ENCODE results near the gene ACOT9. TPM values are rescaled to one million over a fixed set of nuclear protein-coding genes. Genes with fewer than 3 reads are reported as not detected.

The ACOT9 gene
- total and polyA plus RNA-seq, 2 experiments from 2014 or later, result 28.5 to 34.3 TPM

DNA sequence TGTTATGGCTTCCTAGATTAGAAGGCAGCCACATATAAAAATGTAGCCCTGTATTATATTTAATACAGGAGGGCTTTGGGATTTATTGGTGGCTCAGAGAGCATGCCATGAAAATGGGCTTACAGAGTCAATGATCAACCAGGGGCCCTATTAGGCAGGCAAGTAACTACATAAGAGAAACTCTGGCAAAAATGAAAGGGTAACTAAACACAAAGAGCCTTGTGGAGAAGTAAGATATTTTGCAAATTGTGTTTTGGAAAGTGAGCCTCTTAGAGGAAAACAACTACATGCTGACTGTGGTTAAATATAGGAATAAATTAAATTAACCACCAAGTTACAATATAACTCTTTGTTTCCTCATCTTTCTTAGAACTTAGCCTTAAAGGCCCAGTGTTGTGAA is 45.4 kb upstream of the ACOT9 start (continued):
- no peak for TF ChIP-seq ZNF462 (CRISPR knock-in tag; IDR thresholded peaks at IDR 0.05)

DNA sequence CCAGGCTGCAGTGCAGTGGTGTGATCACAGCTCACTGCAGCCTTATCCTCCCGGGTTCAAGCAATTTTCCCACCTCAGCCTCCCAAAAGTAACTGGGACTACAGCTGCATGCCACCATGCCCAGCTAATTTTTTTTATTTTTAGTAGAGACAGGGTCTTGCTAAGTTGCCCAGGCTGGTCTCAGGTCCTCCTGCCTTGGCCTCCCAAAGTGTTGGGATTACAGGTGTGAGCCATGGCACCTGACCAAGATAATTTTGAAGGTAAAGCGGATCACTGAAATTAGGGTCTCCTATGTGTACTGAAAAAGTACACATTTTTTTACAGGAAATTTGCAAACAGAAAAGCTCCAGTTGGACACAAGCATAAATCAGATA is 44.7 kb upstream of the ACOT9 start:
- Histone ChIP-seq H3K9me2 (ENCODE audit: insufficient read depth) (no peaks in the 10 kb centered on the region), H3K4me3 (no peak overlapping the region), H3F3A (replicated peaks; ENCODE audit: low read depth) (no peaks in the 10 kb centered on the region), H3K27me3 (ENCODE audit: insufficient read depth) (no peaks in the 10 kb centered on the region), H4K20me1 (replicated peaks; ENCODE audit: insufficient read depth) (no peaks in the 10 kb centered on the region), H3K36me3 (ENCODE audit: insufficient read depth) (no peaks in the 10 kb centered on the region), H3K27ac (ENCODE audit: low read depth) (no peak overlapping the region), H3K4me1 (ENCODE audit: insufficient read depth) (no peaks in the 10 kb centered on the region), H3K4me2 (no peak overlapping the region), H3K79me2 (replicated peaks; ENCODE audit: insufficient read depth) (peaks cover 4% of the 10 kb centered on the region; the same call in 1 of the 2 replicates), H2AFZ (no peak overlapping the region)
- Mint-ChIP-seq H3K4me3 (no peak overlapping the region), H3K4me1 (peaks cover 6% of the 10 kb centered on the region; the same call in 2 of the 3 replicates), H3K27ac (no peak overlapping the region), H3K27me3 (ENCODE audit: insufficient read depth, low read depth, poor library complexity) (no peaks in the 10 kb centered on the region), H3K9me3 (no peaks in the 10 kb centered on the region), H3K36me3 (ENCODE audit: low read depth) (peaks cover 8% of the 10 kb centered on the region; the same call in 2 of the 3 replicates)
- no peak for DNase-seq (ENCODE audit: low spot score)
- ATAC-seq, result no peak
- TF ChIP-seq ZNF114 (CRISPR knock-in tag; IDR thresholded peaks at IDR 0.05) (no peak), JUNB (IDR thresholded peaks at IDR 0.05; ENCODE audit: unreplicated experiment) (no peak), NANOG (IDR thresholded peaks at IDR 0.05; ENCODE audit: borderline replicate concordance) (no peak), ZNF331 (CRISPR knock-in tag; IDR thresholded peaks at IDR 0.05; ENCODE audit: low read depth) (no peak), STAT1 (IDR thresholded peaks at IDR 0.05; ENCODE audit: unreplicated experiment) (no peak), ETS1 (IDR thresholded peaks at IDR 0.05) (no peak), EZH2phosphoT487 (IDR thresholded peaks at IDR 0.05; ENCODE audit: unreplicated experiment) (no peak)
- TF ChIP-seq, protein P1, sequence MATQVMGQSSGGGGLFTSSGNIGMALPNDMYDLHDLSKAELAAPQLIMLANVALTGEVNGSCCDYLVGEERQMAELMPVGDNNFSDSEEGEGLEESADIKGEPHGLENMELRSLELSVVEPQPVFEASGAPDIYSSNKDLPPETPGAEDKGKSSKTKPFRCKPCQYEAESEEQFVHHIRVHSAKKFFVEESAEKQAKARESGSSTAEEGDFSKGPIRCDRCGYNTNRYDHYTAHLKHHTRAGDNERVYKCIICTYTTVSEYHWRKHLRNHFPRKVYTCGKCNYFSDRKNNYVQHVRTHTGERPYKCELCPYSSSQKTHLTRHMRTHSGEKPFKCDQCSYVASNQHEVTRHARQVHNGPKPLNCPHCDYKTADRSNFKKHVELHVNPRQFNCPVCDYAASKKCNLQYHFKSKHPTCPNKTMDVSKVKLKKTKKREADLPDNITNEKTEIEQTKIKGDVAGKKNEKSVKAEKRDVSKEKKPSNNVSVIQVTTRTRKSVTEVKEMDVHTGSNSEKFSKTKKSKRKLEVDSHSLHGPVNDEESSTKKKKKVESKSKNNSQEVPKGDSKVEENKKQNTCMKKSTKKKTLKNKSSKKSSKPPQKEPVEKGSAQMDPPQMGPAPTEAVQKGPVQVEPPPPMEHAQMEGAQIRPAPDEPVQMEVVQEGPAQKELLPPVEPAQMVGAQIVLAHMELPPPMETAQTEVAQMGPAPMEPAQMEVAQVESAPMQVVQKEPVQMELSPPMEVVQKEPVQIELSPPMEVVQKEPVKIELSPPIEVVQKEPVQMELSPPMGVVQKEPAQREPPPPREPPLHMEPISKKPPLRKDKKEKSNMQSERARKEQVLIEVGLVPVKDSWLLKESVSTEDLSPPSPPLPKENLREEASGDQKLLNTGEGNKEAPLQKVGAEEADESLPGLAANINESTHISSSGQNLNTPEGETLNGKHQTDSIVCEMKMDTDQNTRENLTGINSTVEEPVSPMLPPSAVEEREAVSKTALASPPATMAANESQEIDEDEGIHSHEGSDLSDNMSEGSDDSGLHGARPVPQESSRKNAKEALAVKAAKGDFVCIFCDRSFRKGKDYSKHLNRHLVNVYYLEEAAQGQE (IDR thresholded peaks at IDR 0.05; ENCODE audit: unreplicated experiment), result no peak
- TF ChIP-seq, protein P2, sequence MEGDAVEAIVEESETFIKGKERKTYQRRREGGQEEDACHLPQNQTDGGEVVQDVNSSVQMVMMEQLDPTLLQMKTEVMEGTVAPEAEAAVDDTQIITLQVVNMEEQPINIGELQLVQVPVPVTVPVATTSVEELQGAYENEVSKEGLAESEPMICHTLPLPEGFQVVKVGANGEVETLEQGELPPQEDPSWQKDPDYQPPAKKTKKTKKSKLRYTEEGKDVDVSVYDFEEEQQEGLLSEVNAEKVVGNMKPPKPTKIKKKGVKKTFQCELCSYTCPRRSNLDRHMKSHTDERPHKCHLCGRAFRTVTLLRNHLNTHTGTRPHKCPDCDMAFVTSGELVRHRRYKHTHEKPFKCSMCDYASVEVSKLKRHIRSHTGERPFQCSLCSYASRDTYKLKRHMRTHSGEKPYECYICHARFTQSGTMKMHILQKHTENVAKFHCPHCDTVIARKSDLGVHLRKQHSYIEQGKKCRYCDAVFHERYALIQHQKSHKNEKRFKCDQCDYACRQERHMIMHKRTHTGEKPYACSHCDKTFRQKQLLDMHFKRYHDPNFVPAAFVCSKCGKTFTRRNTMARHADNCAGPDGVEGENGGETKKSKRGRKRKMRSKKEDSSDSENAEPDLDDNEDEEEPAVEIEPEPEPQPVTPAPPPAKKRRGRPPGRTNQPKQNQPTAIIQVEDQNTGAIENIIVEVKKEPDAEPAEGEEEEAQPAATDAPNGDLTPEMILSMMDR (conservative IDR thresholded peaks at IDR 0.05; ENCODE audit: low read depth in 2 of 2), result no peak
